NCI-H82 treated with DMSO at 0.1 percent for 48 hours (cell line): ENCODE data around the gene DAO.
"Not testable (repeated sequence)": the region's sequence is repeated elsewhere in the genome, so short reads cannot be mapped to it uniquely, and the experiment has no call there.

ENCODE experiments used
- DNase-seq: peaks from one replicate; lab custom pipeline; 2025; ENCODE audit not compliant: unreplicated experiment; lab: John Stamatoyannopoulos, UW

The DAO gene

DNA sequence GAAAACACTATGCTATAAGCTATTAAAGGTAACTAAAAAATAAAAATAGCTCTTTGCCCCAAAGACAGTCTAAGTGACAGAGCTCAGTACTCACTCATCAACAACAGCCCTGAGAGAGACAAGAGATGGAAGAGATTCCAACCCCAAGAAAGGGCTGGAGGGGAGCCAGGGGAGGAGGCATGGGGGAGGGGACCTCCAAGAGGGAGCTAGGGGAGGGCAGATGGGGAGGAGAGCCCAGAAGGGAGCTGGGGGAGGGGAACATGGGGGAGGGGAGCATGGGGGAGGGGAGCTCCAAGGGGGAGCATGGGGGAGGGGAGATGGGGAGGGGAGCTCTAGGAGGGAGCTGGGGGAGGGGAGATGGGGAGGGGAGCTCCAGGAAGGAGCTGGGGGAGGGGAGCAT is 30.2 kb upstream of the DAO start:
- DNase-seq: no peak

DNA sequence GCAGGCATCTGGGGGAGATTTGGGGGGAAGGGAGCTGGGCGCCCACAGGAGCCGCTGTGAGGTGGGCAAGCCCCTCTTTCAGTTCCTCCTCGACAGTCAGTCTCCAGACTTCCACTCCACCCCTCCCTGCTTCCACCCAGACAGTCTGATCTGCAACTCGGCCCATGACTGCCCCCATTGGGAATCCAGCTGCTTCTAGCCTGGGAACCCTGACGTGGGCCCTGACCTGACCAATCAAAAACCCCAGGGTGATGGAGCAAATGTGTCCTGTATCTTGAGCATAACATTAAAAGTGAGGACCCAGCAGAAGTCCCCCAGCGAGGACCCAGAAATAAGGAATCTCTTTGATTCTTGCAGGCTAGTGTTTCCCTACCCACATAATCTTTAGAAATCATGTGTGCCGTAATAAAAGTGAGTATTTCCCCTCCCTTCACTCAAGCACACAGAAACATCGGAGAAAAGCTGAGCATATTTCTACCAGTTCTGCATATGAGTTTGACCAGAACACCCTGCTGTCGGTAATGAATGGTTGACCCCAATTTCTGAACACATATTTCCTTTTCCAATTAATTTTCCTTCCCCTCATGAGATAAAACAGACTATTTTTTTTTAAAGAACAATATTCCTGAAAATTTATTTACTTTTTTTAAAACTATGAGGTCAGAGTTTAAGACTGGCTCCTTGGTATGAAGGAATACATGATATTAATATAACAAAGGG is 28.9 kb upstream of the DAO start:
- DNase-seq: peak; percentile 50

- no peak for DNase-seq
These were observed 27.1 kb upstream of the DAO start for GRCh38 chr12:108852674-108853309.

- no peak for DNase-seq
These were observed 26.5 kb upstream of the DAO start for GRCh38 chr12:108853426-108853825.

- DNase-seq: no peak
These were observed 25.9 kb upstream of the DAO start for GRCh38 chr12:108853981-108854446.

DNA sequence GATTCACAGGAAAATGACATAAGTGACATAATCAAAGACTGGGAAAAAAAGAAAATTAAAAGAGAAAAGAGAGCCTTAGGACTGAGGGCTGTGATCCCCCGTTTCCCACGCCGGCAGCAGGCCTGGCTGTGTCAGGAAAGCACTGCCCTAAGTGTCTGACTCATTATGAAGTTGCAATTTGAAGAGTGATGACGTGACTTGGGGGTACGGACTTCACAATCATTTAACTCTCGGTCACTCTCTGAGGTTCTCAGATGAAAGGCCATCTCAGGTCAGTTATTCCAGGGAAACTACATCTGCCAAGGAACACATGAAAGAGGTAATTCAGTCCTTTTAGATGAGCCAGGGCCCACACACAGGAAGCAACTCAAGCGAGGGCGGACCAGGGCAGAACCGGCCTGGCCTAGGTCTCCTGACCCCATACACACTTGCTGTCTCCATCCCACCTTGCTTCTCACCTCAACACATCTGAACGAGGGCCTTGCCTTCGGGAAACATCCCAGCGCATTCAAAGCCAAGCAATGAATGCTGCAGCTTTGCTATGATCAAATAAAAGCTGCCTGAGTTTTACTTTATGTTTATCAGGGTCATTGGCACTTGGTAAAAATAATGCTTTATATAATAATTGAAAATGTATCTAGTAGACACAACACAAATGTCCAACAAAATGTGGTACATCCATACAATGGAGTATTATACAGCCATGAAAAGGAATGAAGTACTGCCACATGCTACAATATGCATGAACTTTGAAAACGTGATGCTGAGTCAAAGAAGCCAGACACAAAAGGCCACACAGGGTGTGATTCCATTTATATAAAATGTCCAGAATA is 25.2 kb upstream of the DAO start:
- no peak for DNase-seq

DNA sequence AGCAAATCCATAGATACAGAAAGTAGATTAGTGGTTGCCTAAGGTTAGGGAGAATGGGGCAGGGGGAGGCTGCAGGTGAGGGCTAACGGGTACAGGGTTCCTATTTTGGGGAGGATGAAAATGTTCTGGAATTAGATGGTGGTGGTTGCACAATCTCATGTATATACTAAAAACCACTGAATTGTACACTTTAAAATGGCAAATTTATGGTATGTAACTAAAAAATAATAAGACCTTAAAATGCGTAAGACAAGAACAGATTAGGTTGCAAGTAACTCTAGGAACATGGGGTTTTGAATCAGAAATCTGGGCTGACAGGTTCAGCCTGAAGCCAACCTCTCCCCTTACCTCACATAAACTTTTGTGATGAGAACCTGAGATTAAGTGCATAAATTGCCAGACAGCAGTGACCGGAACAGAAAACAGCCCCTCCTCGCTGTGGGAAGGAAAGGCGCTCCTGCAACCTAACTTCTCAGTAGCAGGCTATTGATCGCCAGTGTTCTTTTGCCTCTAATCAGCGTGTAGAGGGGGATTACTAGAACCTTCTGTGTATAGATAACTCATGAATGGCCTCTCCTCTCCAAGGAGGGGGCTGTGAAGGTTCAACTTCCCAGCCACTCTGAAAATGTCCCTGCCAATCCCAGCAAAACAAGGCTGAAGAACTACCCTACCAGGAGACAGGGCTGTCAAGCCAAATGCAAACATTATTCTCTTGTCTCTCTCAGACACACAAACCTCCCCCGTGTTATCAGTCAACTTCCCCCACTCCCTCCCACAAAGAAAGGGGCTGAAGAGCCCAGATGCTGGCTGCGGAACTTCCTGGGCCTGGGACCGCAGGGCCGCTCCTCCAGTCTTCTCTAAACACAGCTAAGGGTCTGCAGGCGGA is 24.4 kb upstream of the DAO start:
- DNase-seq: no peak

- DNase-seq: no peak
These were observed 23.8 kb upstream of the DAO start for GRCh38 chr12:108856170-108856427.

GRCh38 chr12:108856428-108857157 is 23.3 kb upstream of the DAO start:
- no peak for DNase-seq

- no peak for DNase-seq
These were observed 22.8 kb upstream of the DAO start for GRCh38 chr12:108857158-108857407.

DNA sequence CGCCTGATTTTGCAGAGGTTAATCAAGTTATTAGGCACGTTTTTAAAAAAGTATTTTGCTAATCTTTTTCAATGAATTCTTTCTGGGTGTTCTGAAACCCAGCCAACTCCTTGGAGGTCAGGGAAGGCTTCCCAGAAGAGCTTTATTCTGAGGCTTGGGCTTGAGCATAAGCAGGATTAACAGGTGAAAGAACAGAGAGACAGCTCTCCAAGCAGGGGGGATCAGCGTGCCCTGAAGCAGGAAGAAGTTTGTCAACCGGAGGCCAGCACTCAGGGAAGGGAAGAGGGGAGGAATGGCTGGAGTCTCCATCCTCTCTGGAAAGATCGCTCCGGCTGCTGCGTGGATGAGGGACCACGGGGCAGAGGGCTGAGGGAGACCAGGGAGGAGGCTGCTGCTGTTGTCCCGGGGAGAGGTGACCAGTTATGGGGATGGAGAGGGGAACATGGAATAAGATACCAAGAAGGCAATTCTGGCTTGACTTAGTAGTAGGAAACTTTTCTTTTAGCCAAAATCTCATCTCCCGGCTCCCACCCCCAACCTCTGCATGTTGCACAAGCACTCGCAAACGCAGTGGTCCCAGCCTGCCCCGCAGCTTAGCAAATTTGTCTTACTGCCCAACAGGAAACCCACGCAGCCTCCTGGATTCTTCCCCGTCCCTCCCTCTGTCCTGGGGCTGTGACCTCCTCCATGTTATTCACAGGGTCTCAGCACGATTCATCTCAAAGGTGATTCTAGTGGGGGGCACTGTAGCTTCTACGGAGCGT is 21.4 kb upstream of the DAO start:
- peak; percentile 40 for DNase-seq

DNA sequence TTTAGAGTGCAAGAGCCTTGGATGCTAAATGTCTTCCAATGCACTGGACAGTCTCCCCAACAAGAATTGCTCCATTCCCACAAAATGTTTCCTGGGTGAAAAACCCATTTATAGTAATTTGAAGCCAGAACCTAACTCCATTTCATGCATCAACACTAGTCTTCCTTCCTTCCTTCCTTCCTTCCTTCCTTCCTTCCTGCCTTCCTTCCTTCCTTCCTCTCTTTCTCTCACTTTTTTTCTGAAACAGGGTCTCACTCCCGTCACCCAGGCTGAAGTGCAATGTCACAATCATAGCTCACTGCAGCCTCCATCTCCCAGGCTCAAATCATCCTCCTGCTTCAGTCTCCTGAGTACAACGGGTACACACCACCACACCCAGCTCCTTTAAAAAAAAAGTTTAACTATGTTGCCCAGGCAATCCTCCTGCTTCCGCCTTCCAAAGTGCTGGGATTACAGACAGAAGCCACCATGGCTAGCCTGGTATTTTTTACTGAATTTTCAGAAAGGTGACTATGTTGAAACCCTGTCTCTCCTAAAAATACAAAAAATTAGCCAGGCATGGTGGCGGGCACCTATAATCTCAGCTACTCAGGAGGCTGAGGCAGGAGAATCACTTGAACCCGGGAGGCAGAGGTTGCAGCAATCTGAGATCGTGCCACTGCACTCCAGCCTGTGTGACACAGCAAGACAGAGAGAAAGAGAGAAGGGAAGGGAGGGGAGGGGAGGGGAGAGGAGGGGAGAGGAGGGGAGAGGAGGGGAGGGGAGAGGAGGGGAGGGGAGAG is 20.6 kb upstream of the DAO start:
- DNase-seq: not testable (repeated sequence)

DNA sequence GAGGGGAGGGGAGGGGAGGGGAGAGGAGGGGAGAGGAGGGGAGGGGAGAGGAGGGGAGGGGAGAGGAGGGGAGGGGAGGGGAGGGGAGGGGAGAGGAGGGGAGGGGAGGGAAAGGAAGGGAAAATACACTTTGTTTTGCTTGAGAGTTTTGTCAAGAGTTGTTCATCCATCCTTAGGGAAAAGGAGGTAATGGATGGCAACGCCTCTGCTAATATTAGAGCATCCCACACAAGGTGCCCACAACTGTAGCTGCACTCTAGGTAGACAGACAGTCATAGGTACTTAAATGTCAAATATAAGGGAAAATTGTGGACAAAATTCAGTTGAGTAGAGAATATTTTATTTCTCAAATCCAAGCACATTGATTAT is 20.0 kb upstream of the DAO start:
- DNase-seq: no peak

GRCh38 chr12:108860443-108860842 is 19.4 kb upstream of the DAO start:
- DNase-seq: no peak

GRCh38 chr12:108861878-108862587 is 17.9 kb upstream of the DAO start:
- DNase-seq: no peak

GRCh38 chr12:108862588-108862959 is 17.3 kb upstream of the DAO start:
- DNase-seq: no peak

GRCh38 chr12:108865169-108865568 is 14.7 kb upstream of the DAO start:
- no peak for DNase-seq

DNA sequence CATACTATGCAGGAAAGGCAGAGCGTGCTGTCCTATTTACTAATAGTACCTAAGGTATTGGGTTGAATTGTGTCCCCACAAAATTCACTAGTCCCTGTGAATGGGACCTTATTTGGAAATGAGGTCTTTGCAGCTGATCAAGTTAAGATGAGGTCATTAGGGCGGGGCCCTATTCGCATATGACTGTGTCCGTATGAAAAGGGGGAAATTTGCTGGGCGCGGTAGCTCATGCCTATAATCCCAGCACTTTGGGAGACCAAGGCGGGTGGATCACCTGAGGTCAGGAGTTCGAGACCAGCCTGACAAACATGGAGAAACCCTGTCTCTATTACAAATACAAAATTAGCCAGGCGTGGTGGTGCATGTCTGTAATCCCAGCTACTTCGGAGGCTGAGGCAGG is 13.8 kb upstream of the DAO start:
- not testable (repeated sequence) for DNase-seq

DNA sequence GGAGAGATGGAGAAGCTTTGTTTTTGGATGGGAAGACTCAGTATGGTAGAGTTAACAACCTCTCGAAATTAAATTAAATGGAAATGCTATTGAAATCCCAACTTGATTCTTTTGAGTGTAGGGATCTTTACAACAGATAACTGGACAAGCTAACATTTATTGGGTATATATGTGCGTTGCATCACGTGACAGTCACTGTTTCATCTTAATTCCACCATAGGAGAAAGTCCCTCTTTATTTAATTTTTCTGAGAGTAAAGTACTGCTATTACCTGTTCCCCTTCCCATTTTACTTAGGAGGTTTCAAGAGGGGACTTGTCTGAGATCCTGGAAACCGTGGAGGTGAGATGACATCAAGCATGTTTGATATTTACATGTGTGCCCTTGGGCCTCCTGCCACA is 11.1 kb upstream of the DAO start:
- DNase-seq: no peak
